Heart left ventricle (tissue), 13 donors: Measurements from ENCODE around the gene GDF3.

ENCODE experiments used
- POLR2A ChIP-seq, 2 donors: fragments of 450-650 bp; IDR thresholded peaks; one replicate each; pipeline ENCODE4 v1.6.1; 2017; ENCODE audit warnings: antibody characterized with exemption in 2 of 2, mild to moderate bottlenecking in 2 of 2, moderate library complexity in 2 of 2
- TF ChIP-seq, protein P1 (sequence below), 12 donors: fragments of 200-600 bp; sonication (generic) in 4 of 12; IDR thresholded peaks; one replicate each; pipeline versions ENCODE4 v1.5.0 to v1.8.0; 2018 to 2022; ENCODE audit warnings: antibody characterized with exemption in 12 of 12, mild to moderate bottlenecking in 5 of 12
- donor health status: ischemic (EF 13 %, LVEDD 7.1; RV severe dilation, severe dysfunction).
- donor health status: DM: no; HTN: yes; CAD: no.
- donor health status: DM: no; HTN: no; CAD: no.
- donor health status: ischemic (EF 25% LVEDD 6.9; RV normal size, moderate dysfunction).
- donor health status: ischemic (EF 25% LVEDD 5.7; RV mildly dilated, moderate dysfunction).
- donor health status: ischemic (EF 35%, LVEDD 5.7; RV mildly dilated, moderate dysfunction).
- donor health status: nonischemic (EF 11% LVEDD 7.7; RV severe dilation, severe dysfunction).
- donor health status: DM: yes; HTN: yes; CAD: no.
- donor health status: PGD.
- donor health status: ischemic (EF 29% LVEDD 5.4; RV normal size, mild dysfunction).
- donor health status: nonischemic (EF 23%, LVEDD 6.1; RV moderate dilation, normal function).

DNA sequence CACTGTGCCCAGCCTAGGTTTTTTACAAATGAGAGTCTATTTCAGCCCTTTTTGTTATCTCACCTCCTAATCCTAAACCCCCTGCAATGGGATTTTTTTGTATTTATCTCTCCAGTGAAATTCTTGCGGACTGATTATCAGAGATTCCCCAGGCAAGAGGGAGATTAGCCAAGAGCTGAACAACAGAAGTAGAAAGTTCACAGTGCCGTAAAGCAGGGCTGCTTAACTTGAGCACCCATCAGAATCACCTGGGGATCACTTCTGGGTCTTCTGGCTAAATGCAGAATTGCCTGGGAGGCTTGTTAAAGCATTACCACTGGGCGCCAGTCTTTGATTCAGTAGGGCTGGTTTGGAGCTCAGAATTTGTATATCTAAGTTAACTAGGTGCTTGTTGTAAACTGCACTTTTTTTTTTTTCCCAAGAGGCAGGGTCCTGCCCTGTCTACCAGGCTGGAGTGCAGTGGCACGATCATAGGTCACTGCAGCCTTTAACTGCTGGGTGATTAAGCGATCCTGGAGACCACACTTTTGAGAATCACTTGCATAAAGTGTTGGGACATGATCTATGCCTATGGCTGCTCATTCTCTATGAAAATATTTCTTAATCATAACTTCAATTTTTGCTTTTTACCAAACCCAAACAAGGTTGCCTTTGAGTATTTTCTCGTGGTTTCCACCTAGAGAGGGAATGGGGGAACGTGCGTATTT is 14.5 kb upstream of the GDF3 start:
- no peak for TF ChIP-seq POLR2A (IDR thresholded peaks at IDR 0.05)
- TF ChIP-seq, protein P1, sequence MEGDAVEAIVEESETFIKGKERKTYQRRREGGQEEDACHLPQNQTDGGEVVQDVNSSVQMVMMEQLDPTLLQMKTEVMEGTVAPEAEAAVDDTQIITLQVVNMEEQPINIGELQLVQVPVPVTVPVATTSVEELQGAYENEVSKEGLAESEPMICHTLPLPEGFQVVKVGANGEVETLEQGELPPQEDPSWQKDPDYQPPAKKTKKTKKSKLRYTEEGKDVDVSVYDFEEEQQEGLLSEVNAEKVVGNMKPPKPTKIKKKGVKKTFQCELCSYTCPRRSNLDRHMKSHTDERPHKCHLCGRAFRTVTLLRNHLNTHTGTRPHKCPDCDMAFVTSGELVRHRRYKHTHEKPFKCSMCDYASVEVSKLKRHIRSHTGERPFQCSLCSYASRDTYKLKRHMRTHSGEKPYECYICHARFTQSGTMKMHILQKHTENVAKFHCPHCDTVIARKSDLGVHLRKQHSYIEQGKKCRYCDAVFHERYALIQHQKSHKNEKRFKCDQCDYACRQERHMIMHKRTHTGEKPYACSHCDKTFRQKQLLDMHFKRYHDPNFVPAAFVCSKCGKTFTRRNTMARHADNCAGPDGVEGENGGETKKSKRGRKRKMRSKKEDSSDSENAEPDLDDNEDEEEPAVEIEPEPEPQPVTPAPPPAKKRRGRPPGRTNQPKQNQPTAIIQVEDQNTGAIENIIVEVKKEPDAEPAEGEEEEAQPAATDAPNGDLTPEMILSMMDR (IDR thresholded peaks at IDR 0.05): no peak
